ENCODE data around the gene HORMAD2.

GRCh38 chr22:30150212-30150611, 69.9 kb downstream of the HORMAD2 start:
- TF ChIP-seq CTCF (IDR thresholded peaks at IDR 0.05; ENCODE audit: borderline replicate concordance, extremely low read depth, low read length, poor library complexity, severe bottlenecking) = no peak
- TF ChIP-seq EZH2 (IDR thresholded peaks at IDR 0.05; ENCODE audit: borderline replicate concordance, low read depth, low read length, severe bottlenecking) = no peak

Data from DND-41 (cell line).